Aorta (tissue), 5 donors: Measurements from ENCODE around the gene TCF3. TPM values are rescaled to one million over a fixed set of nuclear protein-coding genes. Genes with fewer than 3 reads are reported as not detected.
"Not testable (repeated sequence)": the region's sequence is repeated elsewhere in the genome, so short reads cannot be mapped to it uniquely, and the experiment has no call there.

Source experiments
- ATAC-seq: fragments of 200-7000 bp; cut with Tn5 transposase; one replicate; pipeline ENCODE4 v1.9.1; 2022; ENCODE audit warnings: moderate library complexity; ENCODE audit not compliant: low FRiP score
- DNase-seq, 2 donors: peaks; one replicate each; pipeline ENCODE4 v3.0.0-alpha.2; 2020
- H3K27ac ChIP-seq, 2 donors: one replicate each; pipeline ENCODE4 v1.5.1; 2013; ENCODE audit warnings: low read length in 2 of 2, mild to moderate bottlenecking in 2 of 2, moderate library complexity in 2 of 2, control low read depth in 1 of 2, inconsistent platforms in 1 of 2, low read depth in 1 of 2
- H3K27me3 ChIP-seq, 2 donors: one replicate each; pipeline ENCODE4 v1.6.1; 2013; ENCODE audit warnings: control low read depth in 1 of 2, low read length in 1 of 2, mild to moderate bottlenecking in 1 of 2, moderate library complexity in 1 of 2; ENCODE audit not compliant: insufficient read depth in 2 of 2, control insufficient read depth in 1 of 2
- H3K36me3 ChIP-seq, 2 donors: one replicate each; pipeline ENCODE4 v1.6.1; 2013; ENCODE audit warnings: control low read depth in 1 of 2, low read length in 1 of 2, mild to moderate bottlenecking in 1 of 2; ENCODE audit not compliant: insufficient read depth in 2 of 2, control insufficient read depth in 1 of 2
- H3K4me1 ChIP-seq, 2 donors: one replicate each; pipeline ENCODE4 v1.6.1; 2013; ENCODE audit warnings: low read length in 2 of 2, control low read depth in 1 of 2, mild to moderate bottlenecking in 1 of 2, moderate library complexity in 1 of 2; ENCODE audit not compliant: insufficient read depth in 2 of 2, control insufficient read depth in 1 of 2
- H3K4me3 ChIP-seq, 2 donors: one replicate each; pipeline ENCODE4 v1.5.1; 2013; ENCODE audit warnings: low read length in 2 of 2, control low read depth in 1 of 2, mild to moderate bottlenecking in 1 of 2
- H3K9me3 ChIP-seq: one replicate; pipeline ENCODE4 v1.6.1; 2013; ENCODE audit warnings: mild to moderate bottlenecking, low read length; ENCODE audit not compliant: control insufficient read depth
- WGBS, 2 donors: extraction: QIAGEN DNeasy Blood & Tissue Kit; methylation state at CpG; one replicate each; pipeline ENCODE4 v1.1.7; 2013; 5-methylcytosine and 5-hydroxymethylcytosine counted together
- intact Hi-C, 2 donors: fragments of 100-400 bp; cut with DNase I; formaldehyde crosslinking; loops; one replicate each; pipeline versions ENCODE4 v1.14.2 to v1.15.0; 2022
- polyA plus RNA-seq, 2 donors: library from polyadenylated mRNA; stranded (reverse); fragments of 200-250 nt; gene quantifications; one replicate each; pipeline ENCODE4 v1.2.3, GENCODE V29; 2013
- total RNA-seq, 2 donors: library from RNA; stranded (reverse); fragmentation: NEBNext Ultra II Directional; extraction: Animal tissue kit (Norgen Biotek cat#: 25700); gene quantifications; one replicate each; pipeline ENCODE4 v1.2.1, GENCODE V29; 2021
- donor health status: healthy with polysubstance abuse.
- donor health status: Bipolar disorder and iron deficiency.
- donor health status: DM: no; HTN: no; CAD: no.
- donor health status: DM: no; HTN: no; CAD: no.
- donor health status: DM: yes; HTN: yes; CAD: no.

Gene TCF3
- total and polyA plus RNA-seq, 4 donors: 23.7 to 50.4 (median 34.1) TPM

DNA sequence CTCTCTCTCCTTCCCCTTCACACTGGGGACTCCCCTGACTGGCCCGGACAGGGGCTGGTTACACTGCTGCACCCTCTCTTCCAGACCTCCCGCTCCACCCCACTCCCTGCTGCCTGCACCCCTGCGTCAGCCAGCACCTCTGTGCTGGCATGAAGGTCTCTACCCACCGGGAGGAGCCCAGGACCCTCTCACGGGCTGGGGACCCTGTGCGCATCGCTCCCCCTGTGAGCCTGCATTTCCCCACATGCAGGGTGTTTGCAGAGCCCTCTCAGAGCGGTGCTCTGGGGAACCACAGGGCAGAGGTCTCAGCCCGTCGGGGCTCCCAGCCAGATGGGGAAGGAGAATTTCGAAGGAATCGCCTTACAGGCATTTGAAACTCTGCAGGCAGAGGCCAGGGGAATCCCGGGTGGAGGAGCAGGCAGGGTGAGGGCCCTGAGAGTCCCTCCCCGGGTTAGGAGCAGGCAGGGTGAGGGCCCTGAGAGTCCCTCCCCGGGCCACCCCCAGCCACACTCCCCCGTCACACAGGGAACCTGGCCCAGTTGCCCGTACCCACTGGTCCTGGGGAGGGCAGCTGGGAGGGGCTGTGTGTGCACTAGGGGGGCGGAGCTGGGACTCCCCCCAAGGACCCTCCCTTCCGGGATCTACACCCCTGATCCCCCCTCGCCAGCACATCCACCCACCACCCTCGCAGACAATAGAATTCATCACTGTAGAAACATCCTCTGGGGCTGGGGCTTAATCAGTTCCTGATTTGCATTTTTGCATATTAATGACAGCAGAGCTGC is 16.3 kb upstream of the TCF3 start:
- Histone ChIP-seq H3K9me3 (no peaks in the 10 kb centered on the region), H3K36me3 (no peaks in the 10 kb centered on the region), H3K27me3 (peaks cover 0 to 1% of the 10 kb centered on the region in 2 donors), H3K4me1 (no peaks in the 10 kb centered on the region), H3K4me3 (no peak overlapping the region), H3K27ac (no peak overlapping the region)
- intact Hi-C loops: no loop called here
- 3 to 5% methylated on average over 21 of the region's 21 CpGs for WGBS, 2 donors
- ATAC-seq (peak; percentile 30), DNase-seq (no peak)

DNA sequence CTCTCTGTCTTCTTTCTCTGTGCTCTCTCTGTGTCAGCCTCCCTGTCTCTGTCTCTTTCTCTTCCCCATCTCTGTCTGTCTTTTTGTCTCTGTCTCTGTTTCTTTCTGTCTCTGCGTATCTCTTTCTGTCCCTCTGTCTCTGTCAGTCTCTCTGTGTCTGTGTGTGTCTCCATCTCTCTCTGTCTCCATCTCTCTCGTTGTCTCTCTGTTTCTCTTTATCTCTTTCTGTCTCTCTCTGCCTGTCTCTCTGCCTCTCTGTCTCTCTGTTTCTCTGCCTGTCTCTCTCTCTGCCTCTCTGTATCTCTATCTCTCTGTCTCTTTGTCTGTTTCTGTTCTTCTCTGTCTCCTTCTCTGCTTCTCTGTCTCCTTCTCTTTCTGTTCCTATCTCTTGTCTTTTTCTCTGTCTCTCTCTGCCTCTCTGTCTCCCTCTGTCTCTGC is 15.7 kb upstream of the TCF3 start:
- ATAC-seq (no peak), DNase-seq (no peak)
- WGBS, 2 donors: 30 to 75% methylated on average over 2 of the region's 2 CpGs
- peaks cover 0 to 1% of the 10 kb centered on the region in 2 donors for H3K27me3 ChIP-seq
- H3K27ac ChIP-seq: no peak overlapping the region
- no peaks in the 10 kb centered on the region for H3K4me1 ChIP-seq
- no peaks in the 10 kb centered on the region for H3K36me3 ChIP-seq
- intact Hi-C loops: no loop called here
- H3K9me3 ChIP-seq: no peaks in the 10 kb centered on the region
- no peak overlapping the region for H3K4me3 ChIP-seq

DNA sequence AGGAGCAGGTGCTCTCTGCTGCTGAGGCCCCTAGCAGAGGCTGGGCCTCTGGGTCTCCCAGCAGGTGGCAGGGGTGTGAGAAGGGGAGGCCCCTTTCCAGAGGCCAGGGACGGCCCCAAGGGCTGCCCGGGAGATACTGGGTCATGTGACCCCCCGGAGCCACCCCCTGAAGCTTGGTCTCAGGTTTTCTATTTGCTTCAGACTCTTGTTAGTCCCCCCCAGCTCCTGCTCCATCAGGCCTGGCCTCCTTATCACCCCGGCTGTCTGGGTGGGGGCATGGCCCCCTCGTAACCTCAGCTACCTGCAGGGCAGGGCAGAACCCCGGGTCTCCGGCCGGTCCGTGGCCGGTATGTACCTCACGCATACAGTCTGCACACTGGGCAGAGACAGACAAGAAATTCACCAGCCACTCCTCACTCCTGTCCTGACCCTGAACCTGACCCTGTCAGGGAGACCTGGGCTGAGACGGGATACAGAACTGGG is 13.2 kb upstream of the TCF3 start:
- DNase-seq: no peak
- no peak overlapping the region for H3K4me3 ChIP-seq
- intact Hi-C loops: no loop called here
- H3K27ac ChIP-seq: no peak overlapping the region
- H3K4me1 ChIP-seq: no peaks in the 10 kb centered on the region
- no peaks in the 10 kb centered on the region for H3K36me3 ChIP-seq
- H3K27me3 ChIP-seq: peaks cover 0 to 1% of the 10 kb centered on the region in 2 donors
- no peaks in the 10 kb centered on the region for H3K9me3 ChIP-seq
- WGBS, 2 donors: 64 to 68% methylated on average over 12 of the region's 12 CpGs
- no peak for ATAC-seq

DNA sequence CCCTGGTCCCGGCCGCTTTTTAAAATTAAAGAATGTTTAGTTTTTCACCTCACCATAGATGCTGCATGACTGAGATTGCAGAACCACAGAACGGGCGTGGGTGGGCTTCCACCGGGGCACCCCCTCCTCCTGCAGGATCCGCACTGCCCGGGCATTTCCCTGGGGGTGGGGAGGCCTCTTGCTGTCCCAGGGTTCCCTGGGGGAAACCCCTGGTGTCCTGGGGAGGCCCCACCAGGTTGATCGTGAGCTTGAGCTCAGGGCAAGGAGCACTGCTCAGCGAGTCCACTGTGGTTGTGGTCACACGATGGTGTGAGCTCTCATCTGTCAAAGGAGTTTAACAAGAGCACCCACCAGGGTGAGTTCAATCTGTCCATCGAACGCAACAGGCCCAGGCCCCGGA is 11.4 kb upstream of the TCF3 start:
- WGBS, 2 donors: 66 to 77% methylated on average over 13 of the region's 13 CpGs
- peaks cover 0 to 1% of the 10 kb centered on the region in 2 donors for H3K27me3 ChIP-seq

DNA sequence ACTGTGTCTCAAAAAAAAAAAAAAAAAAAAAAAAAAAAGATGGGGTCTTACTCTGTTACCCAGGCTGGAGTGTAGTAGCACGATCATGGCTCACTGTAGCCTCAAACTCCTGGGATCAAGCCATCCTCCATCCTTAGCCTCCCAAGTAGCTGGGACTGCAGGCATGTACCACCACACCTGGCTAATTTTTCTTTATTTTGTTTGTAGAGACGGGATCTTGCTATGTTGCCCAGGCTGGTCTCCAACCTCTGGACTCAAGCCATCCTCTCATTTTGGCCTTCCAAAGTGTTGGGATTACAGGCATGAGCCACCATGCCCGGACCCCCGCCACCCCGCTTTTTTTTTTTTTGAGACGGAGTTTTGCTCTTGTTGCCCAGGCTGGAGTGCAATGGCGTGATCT is 10.8 kb upstream of the TCF3 start:
- H3K4me1 ChIP-seq, H3K4me3 ChIP-seq, ATAC-seq, H3K36me3 ChIP-seq, H3K9me3 ChIP-seq, DNase-seq, H3K27ac ChIP-seq, H3K27me3 ChIP-seq, intact Hi-C loops: not testable (repeated sequence)
- 80 to 86% methylated on average over 6 to 7 of the region's 7 CpGs for WGBS, 2 donors

More for the DNA sequence above, 11.4 kb upstream of the TCF3 start:
- ATAC-seq (no peak), DNase-seq (no peak)
- no peaks in the 10 kb centered on the region for H3K9me3 ChIP-seq
- H3K4me1 ChIP-seq: no peaks in the 10 kb centered on the region
- H3K4me3 ChIP-seq: no peak overlapping the region
- intact Hi-C loops: no loop called here
- no peaks in the 10 kb centered on the region for H3K36me3 ChIP-seq
- no peak overlapping the region for H3K27ac ChIP-seq

DNA sequence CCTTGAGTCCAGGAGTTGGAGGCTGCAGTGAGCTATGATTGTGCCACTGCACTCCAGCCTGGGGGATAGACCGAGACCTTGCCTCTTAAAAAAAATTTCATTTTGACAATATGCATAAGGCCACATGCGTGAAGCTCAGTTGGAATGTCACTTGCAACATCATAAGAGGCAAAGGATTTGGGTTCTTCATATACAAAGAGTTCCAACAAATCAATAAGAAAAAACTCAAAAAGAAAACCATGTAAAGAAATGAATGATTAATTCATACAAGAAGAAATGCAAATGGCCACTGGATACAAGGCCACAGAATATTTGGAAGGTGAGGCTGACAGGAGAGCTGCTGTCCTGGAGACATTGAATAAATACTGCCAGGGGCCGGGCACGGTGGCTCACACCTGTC is 9.6 kb upstream of the TCF3 start:
- H3K27me3 ChIP-seq: no peaks in the 10 kb centered on the region
- intact Hi-C loops: no loop called here
- H3K9me3 ChIP-seq: no peaks in the 10 kb centered on the region
- no peak overlapping the region for H3K4me3 ChIP-seq
- no peak for DNase-seq
- no peaks in the 10 kb centered on the region for H3K4me1 ChIP-seq
- WGBS, 2 donors: 95 to 97% methylated on average over 4 of the region's 4 CpGs
- H3K36me3 ChIP-seq: no peaks in the 10 kb centered on the region
- no peak for ATAC-seq
- no peak overlapping the region for H3K27ac ChIP-seq

DNA sequence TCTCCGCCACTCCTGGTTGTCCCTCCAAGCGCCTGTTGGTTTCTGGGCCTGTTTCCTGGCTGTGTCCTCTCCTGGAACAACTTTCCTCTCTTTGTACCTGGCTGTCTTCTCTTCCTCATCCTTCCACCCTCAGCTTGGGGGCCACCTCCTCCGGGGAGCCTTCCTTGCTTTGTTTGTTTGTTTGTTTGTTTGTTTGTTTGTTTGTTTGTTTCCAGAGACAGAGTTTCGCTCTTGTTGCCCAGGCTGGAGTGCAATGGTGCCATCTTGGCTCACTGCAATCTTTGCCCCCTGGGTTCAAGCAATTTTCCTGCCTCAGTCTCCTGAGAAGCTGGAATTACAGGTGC is 6.6 kb upstream of the TCF3 start:
- no peaks in the 10 kb centered on the region for H3K4me1 ChIP-seq
- no peaks in the 10 kb centered on the region for H3K27me3 ChIP-seq
- no peaks in the 10 kb centered on the region for H3K9me3 ChIP-seq
- no peak for DNase-seq
- no peak overlapping the region for H3K4me3 ChIP-seq
- no peak for ATAC-seq
- WGBS, 2 donors: 69 to 75% methylated on average over 4 of the region's 4 CpGs
- H3K27ac ChIP-seq: no peak overlapping the region
- intact Hi-C loops: no loop called here
- H3K36me3 ChIP-seq: no peaks in the 10 kb centered on the region

DNA sequence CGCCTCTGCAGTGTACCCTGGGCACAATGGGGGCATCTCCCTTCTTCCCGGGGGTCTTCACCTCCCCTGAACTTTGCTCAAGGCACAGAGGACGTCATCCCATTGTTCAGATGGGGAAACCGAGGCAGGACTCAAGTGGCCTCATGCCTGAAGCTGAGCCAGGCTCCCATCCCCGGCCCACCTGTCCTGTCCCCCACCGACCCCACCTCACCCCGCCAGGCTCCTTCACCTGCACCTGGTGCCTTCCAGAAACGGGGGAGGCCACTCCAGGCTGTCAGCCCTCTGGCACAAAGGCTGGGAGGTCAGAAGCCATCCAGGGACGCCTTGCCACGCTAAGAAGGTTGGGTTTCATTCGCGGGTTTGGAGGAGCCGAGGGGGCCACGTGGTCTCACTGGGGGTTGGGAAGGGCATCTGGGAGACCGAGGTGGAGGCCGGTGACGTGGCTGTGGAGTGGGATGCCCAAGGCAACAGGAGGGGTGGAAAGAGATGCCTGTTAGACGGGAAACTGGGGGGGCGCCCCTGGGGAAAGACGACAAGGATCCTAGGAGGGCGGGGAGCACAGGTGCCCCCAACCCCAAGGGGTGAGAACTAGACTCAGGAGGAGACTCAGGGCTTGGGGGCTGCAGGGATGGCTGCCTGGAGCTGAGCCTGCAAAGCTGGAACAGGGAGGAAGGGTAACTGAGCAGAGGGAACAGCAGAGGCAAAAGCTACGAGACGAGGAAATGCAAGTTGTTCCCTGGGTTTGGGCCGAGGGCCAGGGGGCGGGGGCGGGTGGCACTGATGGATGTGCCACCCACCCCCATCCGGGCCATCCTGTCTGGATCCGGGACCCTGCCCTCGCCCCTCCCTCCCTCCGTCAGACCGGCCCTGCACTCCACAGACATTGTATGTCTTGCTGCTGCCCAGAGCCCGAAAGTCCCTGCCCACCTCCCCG is 6.0 kb upstream of the TCF3 start:
- intact Hi-C loops: no loop called here
- 47 to 53% methylated on average over 32 to 33 of the region's 33 CpGs for WGBS, 2 donors

More for the DNA sequence above, 6.0 kb upstream of the TCF3 start:
- H3K27ac ChIP-seq: no peak overlapping the region
- H3K27me3 ChIP-seq: no peaks in the 10 kb centered on the region
- no peak overlapping the region for H3K4me3 ChIP-seq
- DNase-seq (no peak), ATAC-seq (no peak)
- no peaks in the 10 kb centered on the region for H3K9me3 ChIP-seq
- H3K4me1 ChIP-seq: no peaks in the 10 kb centered on the region
- H3K36me3 ChIP-seq: no peaks in the 10 kb centered on the region
